ENCODE data around the gene METTL24.

Gene METTL24

DNA sequence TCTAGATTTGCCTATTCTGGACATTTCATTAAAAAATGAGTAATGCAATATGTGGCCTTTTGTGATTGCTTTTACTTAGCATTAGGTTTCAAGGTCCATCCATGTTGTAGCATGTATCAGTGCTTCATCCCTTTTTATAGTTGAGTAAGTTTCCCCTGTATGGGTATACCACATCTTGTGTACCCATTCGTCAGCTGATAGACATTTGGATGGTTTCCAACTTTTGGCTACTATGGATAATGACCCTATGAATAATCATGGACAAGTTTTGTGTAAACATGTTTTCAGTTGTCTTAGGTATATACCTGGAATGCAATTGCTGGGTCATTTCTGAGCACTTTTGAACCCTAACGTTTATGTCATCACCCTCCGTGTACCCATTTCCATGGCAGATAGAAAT, 15.4 kb downstream of the METTL24 start:
- H3K27ac ChIP-seq, result no peak overlapping the region
- TF ChIP-seq, protein P1, sequence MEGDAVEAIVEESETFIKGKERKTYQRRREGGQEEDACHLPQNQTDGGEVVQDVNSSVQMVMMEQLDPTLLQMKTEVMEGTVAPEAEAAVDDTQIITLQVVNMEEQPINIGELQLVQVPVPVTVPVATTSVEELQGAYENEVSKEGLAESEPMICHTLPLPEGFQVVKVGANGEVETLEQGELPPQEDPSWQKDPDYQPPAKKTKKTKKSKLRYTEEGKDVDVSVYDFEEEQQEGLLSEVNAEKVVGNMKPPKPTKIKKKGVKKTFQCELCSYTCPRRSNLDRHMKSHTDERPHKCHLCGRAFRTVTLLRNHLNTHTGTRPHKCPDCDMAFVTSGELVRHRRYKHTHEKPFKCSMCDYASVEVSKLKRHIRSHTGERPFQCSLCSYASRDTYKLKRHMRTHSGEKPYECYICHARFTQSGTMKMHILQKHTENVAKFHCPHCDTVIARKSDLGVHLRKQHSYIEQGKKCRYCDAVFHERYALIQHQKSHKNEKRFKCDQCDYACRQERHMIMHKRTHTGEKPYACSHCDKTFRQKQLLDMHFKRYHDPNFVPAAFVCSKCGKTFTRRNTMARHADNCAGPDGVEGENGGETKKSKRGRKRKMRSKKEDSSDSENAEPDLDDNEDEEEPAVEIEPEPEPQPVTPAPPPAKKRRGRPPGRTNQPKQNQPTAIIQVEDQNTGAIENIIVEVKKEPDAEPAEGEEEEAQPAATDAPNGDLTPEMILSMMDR (conservative IDR thresholded peaks at IDR 0.05), result no peak

DNA sequence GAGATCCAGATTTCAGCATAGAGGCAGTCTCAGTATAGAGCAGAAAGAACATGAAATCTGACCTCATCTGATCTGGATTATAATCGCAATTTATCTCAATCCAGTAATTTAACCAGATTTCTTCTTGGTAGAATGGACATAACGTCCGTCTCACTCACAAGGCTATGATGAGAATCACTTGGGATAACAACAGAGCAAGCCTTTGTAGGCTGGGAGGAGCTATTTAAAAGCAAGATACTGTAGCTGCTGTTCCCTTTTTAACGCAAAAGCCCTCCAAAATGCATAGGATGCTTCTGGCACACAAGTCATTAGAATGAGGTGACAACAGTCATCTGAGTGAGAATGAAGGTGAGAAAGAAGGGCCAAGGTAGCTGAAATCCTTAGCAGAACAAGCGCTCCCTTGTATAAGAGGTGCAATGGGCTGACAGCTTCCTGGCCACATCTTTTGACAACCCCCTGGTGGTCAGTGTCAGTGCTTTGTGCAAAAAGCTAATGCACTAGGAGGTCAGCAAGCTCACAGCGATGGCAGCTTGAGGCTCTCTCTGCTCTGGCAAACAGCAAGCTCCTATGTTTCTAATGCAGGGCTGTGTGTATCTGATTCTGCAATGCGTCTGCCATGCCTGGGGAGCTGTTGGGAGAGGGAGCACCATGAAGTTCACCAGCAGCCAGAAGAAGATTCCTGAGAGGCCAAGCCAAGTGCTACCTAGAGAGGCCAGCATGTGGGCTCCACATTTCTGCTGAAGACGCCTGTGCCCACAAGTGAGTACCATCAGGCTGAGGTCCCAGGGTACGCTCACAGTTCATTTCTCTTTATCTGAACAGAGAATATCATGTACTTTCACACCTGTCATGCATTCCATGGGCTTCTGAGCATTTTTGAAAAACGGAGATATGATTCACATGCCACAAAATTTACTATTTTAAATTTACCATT, 16.2 kb downstream of the METTL24 start:
- TF ChIP-seq, protein P1 (conservative IDR thresholded peaks at IDR 0.05), result peak; percentile 63

DNA sequence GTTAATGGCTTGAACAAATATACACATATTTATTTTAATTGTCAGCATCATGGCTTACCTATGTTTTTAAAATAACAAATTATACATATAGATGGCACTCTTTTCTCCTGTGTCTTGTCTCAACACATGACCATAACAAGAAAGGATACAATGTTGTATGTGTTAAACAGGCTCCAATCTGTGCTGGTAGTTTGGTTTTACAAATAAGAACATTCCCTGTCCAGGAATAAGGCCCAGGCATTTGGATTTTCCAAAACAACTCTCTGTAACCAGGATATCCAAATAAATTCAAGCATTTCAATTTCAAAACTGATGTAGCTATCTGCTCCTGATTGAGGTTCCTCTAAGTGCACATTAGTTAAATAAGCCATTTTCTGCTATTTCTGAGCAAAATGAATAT, 17.1 kb downstream of the METTL24 start:
- TF ChIP-seq, protein P1 (conservative IDR thresholded peaks at IDR 0.05), result no peak
- H3K27ac ChIP-seq, result no peak overlapping the region

More for the DNA sequence above, 16.2 kb downstream of the METTL24 start:
- no peak overlapping the region for H3K27ac ChIP-seq

DNA sequence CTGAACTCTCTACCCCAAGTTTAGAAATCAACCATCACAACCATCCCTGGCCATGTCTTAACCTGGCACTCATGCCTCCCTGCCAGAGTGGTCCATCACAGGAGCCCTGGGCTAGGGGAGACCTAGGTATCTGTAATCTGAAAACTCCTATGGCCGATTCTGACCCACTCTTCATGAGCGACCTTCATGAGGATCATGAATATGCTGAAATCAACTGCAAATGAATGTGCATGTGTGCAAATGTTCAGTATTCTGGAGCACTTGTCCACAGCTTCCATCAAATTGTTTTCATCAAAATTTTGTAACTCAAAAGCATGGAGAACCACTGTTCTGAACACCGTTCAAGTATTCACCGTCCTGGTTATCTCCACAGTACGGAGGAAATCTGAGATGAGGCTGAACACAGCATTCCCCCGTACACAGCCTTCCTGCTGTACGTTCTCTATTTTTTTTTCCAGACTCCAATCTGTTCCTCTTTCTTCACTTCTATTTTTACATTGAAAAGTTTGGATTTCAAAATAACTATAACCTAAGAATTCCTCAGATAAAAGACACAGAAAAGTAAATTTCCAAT, 17.7 kb downstream of the METTL24 start:
- TF ChIP-seq, protein P1 (conservative IDR thresholded peaks at IDR 0.05), result no peak
- H3K27ac ChIP-seq, result no peak overlapping the region

DNA sequence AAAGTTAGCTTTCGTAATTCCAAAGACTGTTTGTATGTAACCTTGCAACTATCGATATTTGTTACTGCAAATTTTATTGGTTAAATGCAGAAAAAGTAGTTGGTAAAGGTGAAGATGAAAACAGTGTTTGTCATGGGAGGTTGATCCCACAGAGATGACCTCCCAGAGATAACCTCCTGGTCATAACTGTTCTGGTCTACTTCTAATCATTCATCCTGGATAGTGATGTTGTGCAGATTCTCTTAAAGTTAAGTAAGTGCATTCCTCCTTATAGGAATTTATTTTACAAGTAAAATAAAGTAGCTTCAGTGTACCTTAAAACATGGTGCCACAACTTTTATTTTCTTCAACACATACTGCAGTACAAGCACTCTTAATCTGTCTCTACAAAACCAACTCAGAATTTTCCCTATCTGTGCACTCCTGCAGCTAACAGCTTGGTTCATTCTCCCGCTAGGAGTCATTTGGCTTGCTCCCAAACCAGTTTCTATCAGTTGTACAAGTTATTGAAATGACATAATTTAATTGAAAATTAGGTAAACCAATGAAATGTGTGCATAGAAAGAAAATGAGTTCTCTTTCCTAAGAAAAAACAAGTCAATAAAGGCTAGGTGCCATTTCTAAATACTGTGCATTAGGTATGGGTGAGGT, 19.2 kb downstream of the METTL24 start:
- H3K27ac ChIP-seq, result no peak overlapping the region
- TF ChIP-seq, protein P1 (conservative IDR thresholded peaks at IDR 0.05), result no peak

DNA sequence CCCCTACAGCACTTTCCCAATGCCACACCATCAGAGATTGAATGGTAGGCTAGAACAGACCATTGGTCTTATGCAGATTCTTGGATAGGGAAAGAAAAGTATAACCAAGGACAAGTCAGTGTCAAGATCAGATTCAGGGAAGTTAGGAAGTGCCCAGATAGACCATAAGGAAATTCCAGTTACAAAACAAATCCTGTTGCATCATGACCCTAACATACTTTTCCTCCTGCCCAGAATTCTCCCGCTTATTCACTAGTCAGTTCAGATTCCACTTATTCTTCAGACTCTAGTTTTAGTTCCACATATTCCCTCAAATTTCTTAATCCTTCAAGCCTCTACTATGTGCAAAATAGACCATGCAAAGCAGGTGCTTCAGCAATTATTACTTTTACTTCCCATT, 20.7 kb downstream of the METTL24 start:
- TF ChIP-seq, protein P1 (conservative IDR thresholded peaks at IDR 0.05), result no peak
- H3K27ac ChIP-seq, result no peak overlapping the region

All from VCaP (cell line).